ENCODE data around the gene BMPR1A. TPM values are rescaled to one million over a fixed set of nuclear protein-coding genes. Genes with fewer than 3 reads are reported as not detected.
"Not testable (repeated sequence)": the region's sequence is repeated elsewhere in the genome, so short reads cannot be mapped to it uniquely, and the experiment has no call there.

The BMPR1A gene
- total and polyA plus RNA-seq, 12 donors, result 4.4 to 55.9 (median 27.0) TPM

GRCh38 chr10:86950349-86950748 is 193.9 kb downstream of the BMPR1A start:
- intact Hi-C loops (cut with DNase I), result no loop called here
- peak in 3 of 7 donors; percentile 4 to 17 (median 8) for DNase-seq

GRCh38 chr10:86951184-86951761 is 194.9 kb downstream of the BMPR1A start:
- peaks cover 21 to 25% of the 10 kb centered on the region in 2 donors for H3K4me1 ChIP-seq (replicated peaks in 1 of 2)
- H3K27ac ChIP-seq, result no peak overlapping the region
- intact Hi-C loops (cut with DNase I), result no loop called here

More at GRCh38 chr10:86950349-86950748, 193.9 kb downstream of the BMPR1A start:
- Histone ChIP-seq H3K36me3 (replicated peaks in 1 of 2) (no peaks in the 10 kb centered on the region), H3K27me3 (no peaks in the 10 kb centered on the region), H3K4me1 (replicated peaks in 1 of 2) (peaks cover 18 to 21% of the 10 kb centered on the region in 2 donors), H3K4me3 (no peak overlapping the region), H3K9me3 (replicated peaks in 1 of 3) (no peaks in the 10 kb centered on the region), H3K27ac (no peak overlapping the region)
- TF ChIP-seq CTCF (IDR thresholded peaks at IDR 0.05) (no peak), POLR2A (IDR thresholded peaks at IDR 0.05) (no peak)
- WGBS, 4 donors, result 53 to 69% (median 64%) methylated on average over 1 of the region's 1 CpG

GRCh38 chr10:86952106-86952505 is 195.7 kb downstream of the BMPR1A start:
- H3K27me3 ChIP-seq, result no peaks in the 10 kb centered on the region
- H3K27ac ChIP-seq, result no peak overlapping the region
- intact Hi-C loops (cut with DNase I), result no loop called here
- no peak for TF ChIP-seq POLR2A (IDR thresholded peaks at IDR 0.05)
- no peak for TF ChIP-seq CTCF (IDR thresholded peaks at IDR 0.05)
- no peaks in the 10 kb centered on the region for H3K36me3 ChIP-seq (replicated peaks in 1 of 2)
- 87 to 94% (median 92%) methylated on average over 7 of the region's 7 CpGs for WGBS, 4 donors
- H3K9me3 ChIP-seq (replicated peaks in 1 of 3), result no peaks in the 10 kb centered on the region
- no peak overlapping the region for H3K4me3 ChIP-seq
- peaks cover 21 to 25% of the 10 kb centered on the region in 2 donors for H3K4me1 ChIP-seq (replicated peaks in 1 of 2)
- no peak for DNase-seq

More at GRCh38 chr10:86951184-86951761, 194.9 kb downstream of the BMPR1A start:
- no peaks in the 10 kb centered on the region for H3K9me3 ChIP-seq (replicated peaks in 1 of 3)
- DNase-seq, result peak in 1 of 7 donors; percentile 37
- no peaks in the 10 kb centered on the region for H3K36me3 ChIP-seq (replicated peaks in 1 of 2)
- no peak overlapping the region for H3K4me3 ChIP-seq
- no peak for TF ChIP-seq POLR2A (IDR thresholded peaks at IDR 0.05)
- TF ChIP-seq CTCF (IDR thresholded peaks at IDR 0.05), result no peak
- H3K27me3 ChIP-seq, result no peaks in the 10 kb centered on the region

- H3K4me1 ChIP-seq (replicated peaks in 1 of 2), result peaks cover 21 to 28% of the 10 kb centered on the region in 2 donors
- peak overlapping the region in 1 of 4 donors; percentile 23 for H3K4me3 ChIP-seq
- H3K27ac ChIP-seq; intact Hi-C loops (cut with DNase I); H3K27me3 ChIP-seq; DNase-seq; H3K9me3 ChIP-seq (replicated peaks in 1 of 3); H3K36me3 ChIP-seq (replicated peaks in 1 of 2): not testable (repeated sequence)
- WGBS, 4 donors, result 93 to 100% (median 94%) methylated on average over 10 of the region's 10 CpGs
Observed at GRCh38 chr10:86952697-86953096, 196.3 kb downstream of the BMPR1A start.
